ENCODE measurements around the gene INPP5B.
"Not testable (repeated sequence)": the region's sequence is repeated elsewhere in the genome, so short reads cannot be mapped to it uniquely, and the experiment has no call there.

The INPP5B gene

DNA sequence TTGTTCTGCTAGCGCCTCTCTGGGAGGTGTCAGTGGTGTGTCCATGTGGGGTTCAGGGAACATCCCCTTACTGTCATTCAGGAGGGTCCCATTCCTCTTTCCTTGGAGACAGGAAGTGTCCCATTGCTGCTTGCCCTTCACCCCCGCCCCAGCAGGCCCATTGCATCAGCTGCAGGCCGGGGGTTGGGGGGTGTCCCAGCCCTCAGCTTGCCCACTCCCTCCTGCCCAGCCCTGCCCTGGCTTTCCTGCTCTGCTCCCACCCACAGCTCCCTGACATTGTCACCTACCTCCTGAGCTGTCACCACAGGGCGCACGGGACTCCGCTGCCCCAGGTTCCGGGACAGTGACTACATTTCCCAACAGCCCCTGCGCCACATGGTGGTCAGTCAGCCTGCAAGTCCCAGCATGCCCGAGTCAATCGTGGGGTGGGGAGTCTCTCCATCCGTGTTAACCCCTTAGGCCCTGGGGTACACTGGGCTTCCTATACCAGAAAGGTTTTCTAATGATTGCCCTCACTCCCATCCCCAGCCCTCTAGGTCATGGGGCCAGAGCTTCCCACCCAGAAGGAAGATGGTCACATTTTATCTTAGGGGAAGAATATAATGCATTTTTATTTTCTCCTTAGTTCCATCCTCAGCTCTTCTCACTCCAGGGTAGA, at the start of gene INPP5B:
INPP5B (minus strand) TSS at position 351 of the 658 bp plus-strand sequence. CDS start 745 bp downstream, outside the sequence.
- peak; percentile 61 for DNase-seq

DNA sequence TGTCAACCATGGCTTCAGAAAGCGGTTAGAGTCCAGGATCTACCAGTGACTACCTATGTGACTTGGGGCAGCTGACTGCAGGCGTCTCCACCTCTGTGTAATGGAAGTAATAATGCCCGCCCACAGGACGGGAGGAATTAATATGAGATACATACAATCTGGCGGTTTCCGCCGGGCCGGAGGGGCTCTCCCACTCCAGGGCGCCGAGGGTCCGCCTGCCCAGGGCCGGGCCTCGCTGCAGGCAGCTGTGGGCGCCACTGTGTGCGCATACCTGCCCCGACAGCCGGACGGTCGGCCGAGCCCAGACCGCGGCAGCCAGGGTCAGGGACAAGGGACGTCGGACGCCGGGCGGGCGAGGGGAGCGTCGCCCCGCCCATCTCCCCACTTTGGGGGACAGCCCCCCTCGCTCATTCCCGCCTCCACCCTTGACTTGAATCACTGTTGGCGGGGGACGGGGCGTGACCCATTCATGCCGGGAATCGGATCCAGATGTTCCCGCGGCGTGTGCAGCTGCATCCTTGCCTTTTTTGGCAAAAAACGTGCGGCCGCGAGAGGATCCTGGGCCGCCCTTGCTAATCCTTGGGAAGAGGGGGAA, 49.0 kb upstream of the INPP5B start:
- peak in 1 of 2 donors; percentile 48 for DNase-seq

DNA sequence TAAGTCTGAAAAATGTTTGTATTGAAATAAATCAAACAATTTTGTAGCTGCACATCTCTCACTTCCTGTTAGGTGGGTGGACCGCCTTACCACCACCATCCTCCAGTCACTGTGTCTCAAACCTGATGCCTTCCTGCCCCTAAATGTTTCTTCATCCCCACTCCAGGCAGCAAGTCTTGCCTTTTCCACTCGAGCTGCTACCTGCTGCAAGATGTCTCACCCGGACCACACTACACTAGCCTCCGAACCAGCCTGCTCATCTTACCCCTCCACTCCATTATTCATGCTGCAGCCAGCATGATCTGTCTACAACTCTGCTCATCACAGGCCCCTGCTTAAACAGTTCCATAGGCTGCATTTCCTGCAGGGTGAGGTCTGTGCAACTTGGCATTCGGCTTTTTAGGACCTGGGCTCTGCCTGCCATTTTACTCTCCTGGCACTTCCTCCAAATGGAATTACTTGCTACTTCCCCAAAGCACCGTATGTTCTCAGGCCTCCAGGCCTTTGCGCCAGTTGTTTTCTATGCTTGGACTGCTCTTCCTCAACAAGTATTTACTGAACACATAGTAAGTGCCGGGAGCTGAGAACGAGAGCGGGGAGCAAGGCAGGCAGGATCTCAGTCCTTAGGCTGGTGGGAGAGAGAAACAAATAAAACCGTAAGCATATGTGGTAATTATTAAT, 48.2 kb upstream of the INPP5B start:
- DNase-seq = no peak

DNA sequence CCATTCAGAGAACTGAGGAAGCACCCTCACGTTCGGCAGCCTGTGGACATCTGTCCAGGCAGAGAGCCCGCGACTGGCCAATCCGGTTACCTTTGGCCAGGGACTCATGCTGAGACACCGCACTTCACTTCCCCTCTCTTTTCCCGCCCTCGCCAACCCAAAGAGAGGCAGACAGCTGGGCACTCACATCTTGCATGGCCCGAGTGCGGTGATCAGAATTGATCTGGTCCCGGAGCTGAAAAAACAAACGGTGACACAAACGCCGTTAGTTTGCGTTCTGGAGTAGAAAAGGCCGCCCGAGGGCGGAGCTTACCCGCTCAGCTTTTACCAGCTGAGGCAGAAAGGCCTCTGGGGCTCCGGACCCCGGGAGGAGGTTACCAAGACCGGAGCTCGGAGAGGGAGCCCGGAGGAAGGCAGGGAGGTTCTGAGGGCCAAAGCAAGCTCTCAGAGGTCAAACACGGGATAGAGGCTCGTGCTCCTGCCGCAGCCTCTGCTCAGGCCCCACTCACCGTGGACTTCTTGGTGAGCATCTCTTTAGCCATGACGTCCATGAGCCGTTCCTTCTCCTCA, 42.6 kb upstream of the INPP5B start:
- DNase-seq = peak; percentile 41 to 45

DNA sequence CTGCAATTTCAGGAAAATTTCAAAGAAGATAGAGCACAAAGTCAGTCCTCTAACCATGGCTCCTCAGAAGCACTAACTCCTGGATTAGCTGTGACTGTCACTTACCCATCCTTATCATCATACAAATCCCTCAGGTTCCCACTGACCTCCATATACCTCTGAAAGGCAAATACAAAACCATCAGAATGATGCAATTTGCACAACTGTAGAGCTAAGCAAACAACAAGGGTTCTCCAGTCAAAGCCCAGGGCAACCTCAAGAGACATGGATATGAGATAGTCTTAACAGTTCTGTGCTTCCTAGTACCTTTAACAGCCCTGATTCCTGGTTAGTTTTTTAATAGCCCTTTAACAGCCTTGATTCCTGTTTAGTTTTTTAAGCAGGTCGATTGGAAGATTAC, 40.8 kb upstream of the INPP5B start:
- DNase-seq = no peak

DNA sequence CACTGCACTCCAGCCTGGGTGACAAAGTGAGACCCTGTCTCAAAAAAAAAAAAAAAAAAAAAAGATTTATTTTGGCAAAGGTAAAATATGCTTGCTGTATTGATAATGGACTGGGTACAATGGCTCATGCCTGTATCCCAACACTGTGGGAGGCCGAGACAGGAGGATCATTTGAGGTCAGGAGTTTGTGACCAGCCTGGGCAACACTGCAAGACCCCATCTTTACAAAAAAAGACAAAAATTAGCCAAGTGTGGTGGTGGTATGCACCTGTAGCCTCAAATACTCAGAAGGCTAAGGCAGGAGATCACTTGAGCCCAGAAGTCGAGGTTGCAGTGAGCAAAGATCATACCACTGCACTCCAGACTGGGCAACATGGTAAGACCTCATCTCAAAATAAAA, 36.7 kb upstream of the INPP5B start:
- no peak for DNase-seq

DNA sequence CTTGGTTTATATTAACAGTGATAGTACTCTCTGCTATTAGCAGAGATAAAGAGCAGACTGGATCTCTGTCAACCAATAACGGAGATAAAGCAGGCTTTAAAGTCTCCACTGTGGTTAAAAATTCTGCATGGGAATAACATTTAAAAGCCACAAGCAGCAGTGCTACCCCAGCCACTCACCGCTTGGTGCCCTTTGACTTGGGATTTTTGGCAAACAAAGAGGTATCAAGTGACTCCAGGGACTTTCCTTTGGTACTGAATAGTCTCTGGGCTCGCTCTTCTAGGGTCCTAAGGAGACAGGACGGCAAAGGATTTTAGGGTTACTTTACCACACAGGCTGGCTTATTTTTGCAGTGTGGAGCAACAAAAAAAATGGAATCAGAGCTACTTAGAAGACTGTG, 31.7 kb upstream of the INPP5B start:
- no peak for DNase-seq

DNA sequence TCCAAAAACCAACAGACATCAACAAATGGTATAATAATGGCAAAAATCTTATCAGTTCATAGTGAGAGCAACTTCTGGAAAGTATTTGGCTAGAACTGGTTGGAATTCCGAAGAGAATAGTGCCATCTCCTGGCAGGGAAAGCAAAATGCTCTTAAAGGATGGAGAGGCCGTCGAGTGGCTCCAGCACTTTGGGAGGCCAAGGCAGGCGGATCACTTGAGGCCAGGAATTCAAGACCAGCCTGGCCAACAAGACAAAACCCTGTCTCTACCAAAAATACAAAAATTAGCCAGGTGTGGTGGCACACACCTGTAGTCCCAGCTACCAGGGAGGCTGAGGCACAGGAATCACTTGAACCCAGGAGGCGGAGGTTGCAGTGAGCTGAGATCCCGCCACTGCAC, 28.2 kb upstream of the INPP5B start:
- not testable (repeated sequence) for DNase-seq

DNA sequence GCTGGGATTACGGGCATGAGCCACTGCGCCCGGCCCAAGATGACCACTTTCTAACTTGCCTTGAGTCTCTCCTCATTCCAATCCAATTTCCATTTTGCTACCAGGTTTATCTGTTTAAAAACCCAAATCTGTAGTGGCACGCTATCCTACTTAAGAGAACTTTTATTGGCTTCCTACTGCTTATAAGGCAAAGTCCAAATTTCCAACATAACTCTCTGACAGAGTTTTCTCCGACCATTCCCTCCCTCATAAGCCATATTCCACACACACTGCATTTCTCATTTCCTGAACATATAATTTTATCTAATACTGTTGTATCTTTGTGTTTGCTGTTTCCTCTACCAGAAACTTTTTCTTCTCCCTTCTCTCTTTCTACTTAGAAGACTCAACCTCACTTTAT, 27.7 kb upstream of the INPP5B start:
- DNase-seq = no peak

DNA sequence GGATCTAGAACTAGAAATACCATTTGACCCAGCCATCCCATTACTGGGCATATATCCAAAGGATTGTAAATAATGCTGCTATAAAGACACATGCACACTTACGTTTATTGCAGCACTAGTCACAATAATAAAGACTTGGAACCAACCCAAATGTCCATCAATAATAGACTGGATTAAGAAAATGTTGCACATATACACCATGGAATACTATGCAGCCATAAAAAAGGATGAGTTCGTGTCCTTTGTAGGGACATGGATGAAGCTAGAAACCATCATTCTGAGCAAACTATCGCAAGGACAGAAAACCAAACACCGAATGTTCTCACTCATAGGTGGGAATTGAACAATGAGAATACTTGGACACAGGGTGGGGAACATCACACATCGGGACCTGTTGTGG, 26.8 kb upstream of the INPP5B start:
- not testable (repeated sequence) for DNase-seq

DNA sequence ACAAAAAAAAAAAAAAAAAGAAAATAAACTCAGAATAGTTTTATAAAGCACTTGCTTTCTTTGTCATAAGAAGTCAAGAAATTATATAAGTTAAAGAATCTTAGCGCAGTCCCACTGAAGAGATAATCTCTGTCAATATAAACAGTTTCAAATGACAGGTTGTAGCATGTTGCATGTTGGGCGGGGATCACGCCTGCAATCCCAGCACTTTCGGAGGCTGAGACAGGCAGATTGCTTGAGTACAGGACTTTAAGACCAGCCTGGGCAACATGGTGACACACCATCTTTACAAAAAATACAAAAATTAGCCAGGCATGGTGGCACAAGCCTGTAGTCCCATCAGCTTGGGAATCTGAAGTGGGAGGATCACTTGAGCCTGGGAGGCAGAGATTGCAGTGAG, 18.4 kb upstream of the INPP5B start:
- no peak for DNase-seq

DNA sequence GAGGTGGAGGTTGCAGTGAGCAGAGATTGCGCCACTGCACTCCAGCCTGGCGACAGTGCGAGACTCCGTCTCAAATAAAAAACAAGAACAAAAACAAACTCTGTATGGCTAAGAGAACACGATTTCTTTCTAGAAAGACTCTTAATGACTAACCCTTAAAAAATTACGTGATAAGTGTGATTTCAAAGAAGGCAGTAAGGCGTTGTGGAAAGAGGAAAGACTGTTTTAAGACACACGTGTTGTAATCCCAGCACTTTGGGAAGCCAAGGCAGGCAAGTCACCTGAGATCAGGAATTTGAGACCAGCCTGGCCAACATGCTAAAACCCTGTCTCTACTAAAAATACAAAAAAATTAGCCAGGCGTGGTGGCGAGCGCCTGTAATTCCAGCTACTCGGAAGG, 17.3 kb upstream of the INPP5B start:
- not testable (repeated sequence) for DNase-seq

DNA sequence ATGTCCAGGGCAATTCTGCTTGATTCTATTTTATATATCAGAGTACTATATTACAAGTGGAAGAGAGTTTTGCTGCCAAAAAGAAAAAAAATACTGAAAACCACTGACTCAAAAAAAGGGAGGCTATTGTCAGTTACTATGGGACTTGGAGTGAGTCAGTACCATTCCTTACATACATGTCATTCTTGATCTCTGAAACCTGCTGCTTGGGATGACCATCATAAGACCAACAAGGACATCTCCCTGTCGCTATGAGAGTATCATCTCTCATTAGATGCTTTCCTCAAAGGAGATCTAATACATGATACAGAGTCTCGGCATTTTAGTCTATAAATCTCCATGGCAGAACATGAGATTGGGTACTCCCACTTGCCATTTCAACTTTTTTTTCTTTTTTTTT, 11.8 kb upstream of the INPP5B start:
- DNase-seq = no peak

DNA sequence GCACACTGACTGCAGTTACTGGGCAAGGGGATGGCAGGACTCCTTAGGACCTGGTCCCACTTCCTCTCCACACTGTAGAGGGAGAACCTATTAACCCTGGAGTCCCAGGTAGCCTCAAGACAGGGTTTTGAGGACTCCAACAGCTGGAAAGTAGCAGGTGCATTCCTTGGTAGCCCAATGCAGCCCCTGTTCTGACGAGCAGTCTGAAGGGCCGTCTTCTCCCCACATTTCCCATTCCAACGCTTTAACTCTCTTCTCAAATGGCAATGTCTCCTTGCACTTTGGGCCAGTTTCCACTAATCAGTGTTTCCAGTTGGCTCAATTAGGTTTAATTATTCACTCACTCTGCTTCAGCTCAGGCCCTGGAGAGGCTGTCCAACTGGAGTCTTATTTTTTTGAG, 8.8 kb upstream of the INPP5B start:
- no peak for DNase-seq

DNA sequence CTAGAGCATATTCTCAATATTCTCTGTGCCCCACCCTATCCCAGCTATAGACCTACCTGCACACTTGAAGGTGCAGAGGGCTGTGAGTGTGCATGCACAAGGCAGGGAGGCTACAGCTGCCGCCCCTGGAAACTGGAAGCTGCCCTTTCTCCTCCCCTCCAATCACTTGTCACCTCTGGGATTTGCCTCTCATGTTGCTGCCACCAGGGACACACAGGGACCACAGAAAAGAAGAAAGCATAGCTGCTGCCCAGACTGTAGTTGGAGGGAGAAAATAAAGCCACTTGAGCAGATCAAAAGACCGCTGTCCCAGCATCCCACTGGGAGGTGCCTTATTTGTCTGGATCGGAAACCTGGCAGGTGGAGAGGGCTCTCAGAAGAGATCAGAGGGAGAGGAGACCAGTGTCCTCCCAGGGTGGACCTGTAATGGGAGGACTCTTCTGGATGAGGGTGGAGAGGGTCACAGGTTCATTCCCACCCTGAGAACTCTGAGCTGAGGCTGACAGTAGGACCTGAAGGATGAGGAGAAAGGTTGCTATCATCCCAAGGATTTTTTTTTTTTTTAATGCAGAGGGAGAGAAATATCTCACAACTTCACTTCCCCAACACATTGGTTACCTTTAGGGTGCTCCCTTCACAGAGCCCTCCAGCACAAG, 7.6 kb upstream of the INPP5B start:
- DNase-seq = no peak

DNA sequence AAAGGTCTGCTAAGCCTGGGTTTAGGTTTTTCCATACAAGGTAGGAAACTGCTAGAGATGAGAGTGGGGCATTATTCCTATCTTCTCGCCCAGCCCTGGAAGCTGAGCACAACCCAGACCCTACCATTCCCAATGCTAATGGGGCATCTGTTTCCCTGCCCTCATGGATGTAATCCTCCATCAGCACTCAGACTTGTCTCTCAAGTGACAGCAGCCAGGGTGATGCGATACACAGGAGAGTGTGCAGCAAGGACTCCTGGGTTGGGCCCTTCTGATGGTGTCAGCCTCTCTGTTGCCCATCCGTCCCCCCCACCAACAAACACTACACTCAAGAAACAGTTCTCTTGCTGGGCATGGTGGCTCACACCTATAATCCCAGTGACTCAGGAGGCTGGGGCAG, 5.9 kb upstream of the INPP5B start:
- no peak for DNase-seq

DNA sequence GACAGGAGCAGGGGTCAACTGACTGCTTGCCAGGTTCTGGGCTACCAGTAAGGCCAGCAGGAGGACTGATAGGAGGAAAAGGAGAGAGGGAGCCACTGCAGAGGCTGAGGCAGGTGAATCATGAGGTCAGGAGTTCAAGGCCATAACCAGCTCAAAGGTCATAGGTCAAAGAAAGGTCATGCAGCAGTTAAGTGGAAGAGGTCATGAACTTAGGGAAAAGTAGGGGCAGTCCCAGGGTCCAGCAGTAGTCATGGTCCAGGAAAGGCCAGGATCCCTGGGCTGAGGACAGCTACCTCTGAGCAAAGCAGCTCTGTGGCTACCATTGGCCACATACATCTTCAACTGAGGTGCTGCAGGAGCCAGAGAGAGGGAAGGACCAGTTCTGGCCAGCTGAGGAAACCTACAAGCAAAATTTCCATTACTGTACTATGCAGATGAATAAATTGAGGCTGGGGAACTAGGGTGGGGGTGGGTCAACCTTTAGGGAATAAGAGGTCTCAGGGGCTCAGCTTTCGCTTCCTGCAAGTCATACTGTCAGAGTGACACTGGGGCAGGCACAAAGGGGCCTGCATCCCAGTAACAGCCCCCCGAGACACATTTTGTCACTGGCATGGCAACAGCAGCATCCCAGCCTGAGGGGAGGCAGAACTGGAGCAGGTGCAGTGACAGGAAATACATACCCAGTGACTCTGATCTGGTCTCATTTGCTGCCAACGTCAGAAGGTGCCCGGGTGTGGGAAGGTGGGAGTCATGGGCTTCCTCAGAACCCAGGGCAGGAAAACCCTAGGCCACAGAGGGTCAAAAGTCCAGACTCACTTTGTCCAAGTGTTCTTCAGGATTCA, 5.2 kb upstream of the INPP5B start:
- DNase-seq = no peak

DNA sequence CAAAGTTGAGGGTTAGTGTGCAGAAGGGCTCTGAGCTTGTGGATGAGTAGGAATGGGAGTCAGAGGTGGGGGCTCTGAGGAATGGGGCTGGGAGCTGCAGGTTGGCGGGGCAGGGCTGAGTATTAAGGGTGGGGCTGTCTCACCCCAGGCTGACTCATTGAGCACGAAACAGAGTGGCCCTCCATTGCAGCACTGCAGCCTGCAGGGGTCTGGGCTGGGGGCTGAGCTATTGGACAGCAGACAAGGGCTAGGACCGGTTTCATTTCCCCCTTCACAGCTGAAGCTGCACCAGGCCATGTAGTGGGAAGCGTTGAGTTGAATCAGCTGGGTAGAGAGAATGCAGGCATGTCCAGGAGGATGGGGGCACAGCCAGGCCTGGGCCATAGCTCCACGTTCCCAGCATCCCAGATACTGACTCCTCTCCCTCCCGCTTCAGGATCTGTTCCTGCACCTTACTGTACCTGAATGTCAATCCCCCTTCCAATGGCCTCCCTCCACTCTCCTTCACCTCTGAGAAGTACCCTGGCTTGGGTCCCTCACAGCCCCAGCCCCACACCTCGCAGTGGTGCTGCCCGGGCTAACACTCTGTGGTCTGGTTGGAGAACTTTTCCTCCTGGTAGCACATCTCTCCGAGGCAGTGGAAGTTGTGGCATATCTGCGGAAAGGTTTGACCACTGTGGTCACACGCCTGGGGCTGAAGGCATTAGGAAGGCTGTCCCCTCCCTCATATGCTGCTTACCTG, 4.4 kb upstream of the INPP5B start:
- DNase-seq = no peak

DNA sequence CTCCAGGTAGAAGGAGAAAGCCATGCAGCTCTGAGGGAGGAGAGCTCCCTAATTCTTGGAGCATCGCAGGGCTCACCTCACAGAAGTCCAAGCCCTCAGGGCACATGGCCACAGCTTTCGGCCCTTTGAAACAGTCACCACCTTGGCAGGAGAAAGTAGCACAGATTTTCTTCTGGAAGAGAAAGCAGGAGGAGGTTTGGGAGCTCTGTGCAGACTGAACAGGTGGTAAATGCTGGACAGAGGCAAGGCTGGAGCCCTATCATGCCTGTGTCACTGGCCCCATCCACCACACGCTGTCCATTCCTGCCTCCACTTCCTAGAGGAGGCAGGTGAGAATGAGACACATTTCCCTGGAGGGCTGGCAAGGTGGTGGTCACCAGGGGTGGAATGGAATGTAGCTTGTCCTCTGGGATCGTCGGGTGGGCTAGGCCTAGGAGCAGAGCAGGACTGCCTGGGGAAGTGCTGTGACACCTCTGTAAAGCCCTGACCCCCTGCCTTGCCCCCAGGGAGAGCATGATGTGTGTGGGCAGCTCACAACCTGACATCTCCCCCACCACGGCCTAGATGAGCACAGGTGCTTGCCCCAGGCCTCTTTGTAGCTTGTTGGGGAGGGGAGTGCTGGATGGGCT, 2.8 kb upstream of the INPP5B start:
- DNase-seq = no peak

DNA sequence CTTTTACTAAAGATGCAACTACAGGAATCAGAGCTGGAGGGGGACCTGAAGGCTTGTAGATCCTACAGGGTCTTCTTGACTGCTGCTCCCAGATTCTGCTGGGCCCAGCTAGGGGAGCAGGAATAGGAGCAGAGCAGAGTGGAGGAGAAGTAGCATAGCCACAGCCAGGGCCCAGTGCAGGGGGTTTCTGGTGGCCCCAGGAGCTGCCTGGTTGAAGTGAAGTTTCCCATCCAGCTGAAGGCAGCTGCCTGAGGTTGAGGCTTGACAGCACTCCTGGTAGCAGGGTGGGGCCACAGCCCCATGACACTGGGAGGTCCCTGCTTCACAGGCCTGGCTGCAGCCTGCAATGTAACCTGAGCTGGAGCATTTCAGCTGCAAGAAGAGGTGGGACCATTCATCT, 2.0 kb upstream of the INPP5B start:
- no peak for DNase-seq

DNA sequence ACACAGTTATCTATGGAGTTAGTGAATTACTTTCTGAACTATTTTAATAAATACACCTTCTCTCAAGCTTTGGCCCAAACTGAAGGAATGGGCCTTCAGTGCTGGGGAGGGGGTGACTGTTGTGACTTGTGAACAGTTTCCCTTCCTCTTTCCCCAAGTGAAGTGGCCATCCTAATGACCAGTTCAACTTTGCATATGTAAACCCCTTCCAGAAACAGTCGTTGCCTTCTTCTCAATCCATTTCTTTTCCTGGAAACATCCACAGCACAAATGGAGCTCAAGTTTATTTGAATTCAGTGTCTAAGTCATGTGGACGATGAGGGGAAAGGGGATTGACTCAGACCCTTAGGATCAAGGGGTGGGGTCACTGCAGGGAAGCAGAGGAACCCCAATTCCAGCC, 1.3 kb upstream of the INPP5B start:
- DNase-seq = no peak

All from activated CD4-positive, alpha-beta T cell treated with anti-CD3 and anti-CD28 coated beads for 4 hours (primary cell).